GM18870 (cell line): Measurements from ENCODE around the gene CCL8.
"Not testable (repeated sequence)": the region's sequence is repeated elsewhere in the genome, so short reads cannot be mapped to it uniquely, and the experiment has no call there.

Experiments
- ATAC-seq: cut with Tn5 transposase; IDR thresholded peaks from one replicate; pipeline ENCODE4 v1.9.1; 2021; ENCODE audit warnings: moderate library complexity; ENCODE audit not compliant: unreplicated experiment

CCL8 gene

DNA sequence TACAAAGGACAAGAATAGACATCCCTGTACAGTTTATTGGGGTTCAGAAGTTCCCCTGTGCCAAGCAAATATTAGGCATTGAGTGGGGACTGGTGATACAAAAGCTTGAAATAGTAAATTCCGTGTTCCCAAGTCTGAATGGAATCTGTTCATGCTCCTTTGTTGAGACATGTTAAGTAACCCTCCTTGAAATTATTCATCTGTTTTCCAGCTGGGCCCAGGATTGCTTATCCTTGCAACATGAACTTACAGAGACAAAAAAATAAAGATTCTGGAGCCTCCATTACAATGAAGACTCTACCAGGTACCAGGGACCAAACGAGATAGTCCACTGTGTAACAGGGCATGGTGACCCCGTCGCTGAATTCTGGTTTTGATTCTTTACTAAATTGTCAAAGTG lies 6.1 kb upstream of the CCL8 start:
- ATAC-seq, result no peak

DNA sequence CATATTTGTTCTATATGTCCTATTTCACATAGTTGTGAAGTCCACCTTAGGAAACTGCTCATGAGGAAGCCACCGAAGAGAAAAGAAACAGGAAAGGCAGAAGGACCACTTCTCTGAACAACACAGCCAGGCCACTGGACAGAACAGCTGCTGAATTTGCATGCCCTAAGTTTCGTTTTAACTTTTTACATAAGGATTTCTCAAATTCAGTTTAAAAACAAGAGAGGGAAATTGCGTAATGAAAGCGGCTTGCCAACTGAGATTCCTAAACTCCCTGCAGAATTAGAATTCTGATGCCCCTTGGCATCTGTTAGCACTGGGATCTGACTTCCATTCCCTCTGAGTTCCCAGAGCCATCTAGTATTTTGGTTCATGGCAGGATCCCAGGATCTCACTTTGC lies 5.0 kb upstream of the CCL8 start:
- ATAC-seq, result no peak

DNA sequence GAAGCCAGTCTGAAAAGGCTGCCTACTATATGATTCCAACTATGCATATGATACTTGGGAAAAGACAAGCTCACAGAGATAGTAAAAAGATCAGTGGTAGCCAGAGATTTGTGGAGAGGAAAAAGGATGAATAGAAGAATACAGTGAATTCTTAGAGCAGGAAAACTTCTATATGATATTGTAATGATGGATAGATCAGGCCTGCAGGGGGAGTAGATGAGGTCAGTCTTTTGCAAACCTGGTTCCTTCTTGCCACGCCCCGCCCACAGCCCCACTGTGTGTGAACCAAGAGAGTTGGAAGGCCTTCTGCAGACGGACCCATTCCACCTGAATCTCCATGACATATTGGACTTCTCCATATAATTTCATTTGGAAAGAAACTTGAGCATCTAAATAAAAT lies 761 bp upstream of the CCL8 start:
- ATAC-seq, result no peak

DNA sequence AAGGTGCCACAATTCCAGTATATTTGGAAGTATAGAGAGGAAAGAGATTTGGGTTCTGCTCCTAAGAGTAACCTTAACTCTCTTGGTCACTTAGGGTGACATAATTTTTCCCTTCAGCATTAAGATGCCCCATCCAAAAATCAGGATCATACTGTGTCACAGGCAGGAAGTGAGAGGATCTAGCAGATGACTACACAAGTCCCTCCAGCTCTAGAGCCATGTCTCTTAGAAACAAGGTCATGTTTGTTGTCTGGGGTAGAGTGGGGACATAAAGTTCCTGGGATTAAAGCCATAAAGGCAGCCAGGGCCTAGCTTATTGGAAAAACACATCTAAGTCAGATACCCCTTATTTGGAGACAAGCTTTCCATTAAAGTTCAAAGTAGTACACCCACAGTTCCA lies 2.7 kb downstream of the CCL8 start:
- no peak for ATAC-seq

DNA sequence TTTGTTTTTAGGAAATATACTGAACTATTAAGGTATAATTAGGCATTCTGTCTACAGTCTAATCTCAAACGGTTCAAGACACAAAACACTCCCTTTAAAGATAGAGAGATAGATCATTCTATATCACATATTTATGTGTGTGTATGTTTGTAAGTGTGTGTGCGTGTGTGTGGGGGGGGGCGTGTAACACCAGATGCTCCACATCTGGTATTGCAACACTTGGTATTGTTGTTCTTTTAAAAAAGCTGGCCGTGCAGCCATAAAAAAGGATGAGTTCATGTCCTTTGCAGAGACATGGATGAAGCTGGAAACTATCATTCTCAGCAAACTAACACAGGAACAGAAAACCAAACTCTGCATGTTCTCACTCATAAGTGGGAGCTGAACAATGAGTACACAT lies 8.3 kb downstream of the CCL8 start:
- ATAC-seq, result not testable (repeated sequence)

DNA sequence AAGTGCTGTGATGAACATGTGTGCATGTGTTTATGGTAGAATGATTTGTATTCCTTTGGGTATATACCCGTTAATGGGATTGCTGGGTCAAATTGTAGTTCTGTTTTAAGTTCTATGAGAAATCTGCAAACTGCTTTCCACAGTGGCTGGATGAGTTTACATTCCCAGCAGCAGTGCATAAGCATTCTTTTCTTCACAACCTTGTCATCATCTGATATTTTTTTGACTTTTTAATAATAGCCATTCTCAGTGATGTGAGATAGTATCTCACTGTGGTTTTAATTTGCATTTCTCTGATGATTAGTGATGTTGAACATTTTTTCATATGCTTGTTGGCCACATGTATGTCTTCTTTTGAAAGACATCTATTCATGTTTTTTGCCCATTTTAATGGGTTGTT lies 18.5 kb downstream of the CCL8 start:
- no peak for ATAC-seq

DNA sequence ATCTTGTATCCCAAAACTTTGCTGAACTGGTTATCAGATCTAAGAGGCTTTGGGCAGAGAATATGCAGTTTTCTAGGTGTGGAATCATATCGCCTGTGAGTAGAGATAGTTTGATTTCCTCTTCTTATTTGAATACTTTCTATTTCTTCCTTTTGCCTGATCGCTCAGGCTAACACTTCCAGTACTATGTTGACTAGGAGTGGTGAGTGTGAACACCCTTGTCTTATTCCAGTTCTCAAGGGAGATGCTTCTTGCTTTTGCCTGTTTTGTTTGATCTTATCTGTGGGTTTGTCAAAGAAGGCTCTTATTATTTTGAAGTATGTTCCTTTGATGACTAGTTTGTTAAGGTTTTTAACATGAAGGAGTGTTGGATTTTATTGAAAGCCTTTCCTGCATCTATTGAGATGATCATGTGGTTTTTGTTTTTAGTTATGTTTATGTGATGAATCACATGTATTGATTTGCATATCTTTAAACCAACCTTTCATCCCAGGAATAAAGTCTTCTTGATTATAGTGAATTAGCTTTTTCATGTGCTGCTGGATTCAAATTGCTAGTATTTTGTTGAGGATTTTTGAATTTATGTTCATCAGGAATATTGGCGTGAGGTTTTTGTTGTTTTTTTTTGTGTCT lies 20.0 kb downstream of the CCL8 start:
- ATAC-seq, result no peak

DNA sequence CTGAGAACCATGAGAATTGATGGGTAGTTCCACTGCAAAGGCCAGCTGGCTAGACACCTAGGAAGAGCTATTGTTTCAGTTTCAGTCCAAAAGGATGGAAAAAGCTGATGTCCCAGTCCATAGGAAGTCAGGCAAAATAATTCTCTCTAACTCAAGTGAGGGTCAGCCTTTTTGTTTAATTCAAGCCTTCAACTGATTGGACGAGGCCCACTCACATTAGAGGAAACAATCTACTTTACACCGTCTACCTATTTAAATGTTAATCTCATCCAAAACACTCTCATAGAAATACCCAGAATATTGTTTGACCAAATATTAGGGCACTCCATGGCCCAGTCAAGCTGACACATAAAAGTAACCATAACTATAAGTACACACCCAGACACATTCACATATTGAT lies 22.7 kb downstream of the CCL8 start:
- ATAC-seq, result no peak

DNA sequence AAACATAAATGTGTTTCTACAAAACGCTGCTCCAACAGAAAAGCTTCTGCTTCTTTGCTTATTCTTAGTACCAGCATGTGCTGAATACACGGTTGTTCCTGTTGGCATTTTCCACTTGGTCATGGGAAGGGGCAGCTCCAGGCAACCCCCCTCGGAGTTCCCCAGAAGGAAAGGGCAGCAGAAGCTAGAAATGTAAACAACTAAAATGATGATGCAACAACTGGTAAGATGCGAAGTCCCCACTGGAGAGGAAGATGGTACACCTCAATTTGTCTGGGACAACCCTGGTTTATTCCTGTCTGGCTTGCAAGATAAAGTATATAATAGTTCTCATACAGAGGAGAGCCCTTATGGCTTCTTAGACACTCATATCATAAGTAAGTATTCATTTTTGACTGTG lies 27.8 kb downstream of the CCL8 start:
- ATAC-seq, result no peak

DNA sequence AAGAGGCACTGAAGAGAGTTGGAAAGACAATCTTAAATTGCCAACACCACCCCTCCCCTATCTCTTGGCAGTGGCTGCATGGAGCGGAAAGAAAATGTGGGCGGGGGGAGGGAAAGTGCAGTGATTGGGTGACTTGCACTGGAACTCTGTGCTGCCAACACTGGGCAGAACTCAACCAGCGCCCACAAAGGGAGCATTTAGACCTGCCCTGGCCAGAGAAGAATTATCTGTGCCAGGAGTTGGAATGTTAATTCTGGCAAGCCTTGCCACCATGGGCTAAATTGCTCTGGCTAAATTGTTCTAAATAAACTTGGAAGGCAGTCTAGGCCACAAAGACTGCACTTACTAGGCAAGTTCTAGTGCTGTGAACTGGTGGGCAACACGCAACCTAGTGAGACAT lies 30.5 kb downstream of the CCL8 start:
- ATAC-seq, result no peak

DNA sequence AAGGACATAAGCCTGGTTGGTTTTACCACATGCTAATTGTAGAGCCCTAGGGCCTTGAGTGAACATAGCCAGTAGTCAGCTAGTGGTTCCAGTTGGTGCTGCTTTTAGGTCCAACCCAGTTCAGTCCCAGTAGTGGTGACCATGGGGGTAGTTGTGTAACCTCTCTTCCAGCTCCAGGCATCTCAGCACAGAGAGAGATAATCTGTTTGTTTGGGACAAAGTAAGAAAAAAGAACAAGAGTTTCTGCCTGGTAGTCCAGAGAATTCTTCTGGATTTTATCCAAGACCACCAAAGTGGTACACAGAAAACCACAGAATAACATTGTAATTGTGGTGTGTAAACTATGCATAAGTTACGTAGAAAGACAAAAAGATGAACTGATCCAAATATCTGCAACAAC lies 31.9 kb downstream of the CCL8 start:
- ATAC-seq, result no peak

DNA sequence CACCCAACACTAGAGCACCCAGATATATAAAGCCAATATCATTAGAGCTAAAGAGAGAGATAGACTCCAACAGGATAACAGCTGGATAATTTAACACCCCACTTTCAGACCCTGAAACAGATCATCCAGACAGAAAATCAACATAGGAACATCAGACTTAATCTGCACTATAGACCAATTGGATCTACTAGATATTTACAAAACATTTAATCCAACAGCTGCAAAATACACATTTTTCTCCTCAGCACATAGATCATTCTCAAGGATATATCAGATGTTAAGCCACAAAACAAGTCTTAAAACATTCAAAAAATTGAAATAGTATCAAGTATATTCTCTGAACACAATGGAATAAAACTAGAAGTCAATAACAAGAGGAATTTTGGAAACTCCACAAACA lies 33.0 kb downstream of the CCL8 start:
- no peak for ATAC-seq

DNA sequence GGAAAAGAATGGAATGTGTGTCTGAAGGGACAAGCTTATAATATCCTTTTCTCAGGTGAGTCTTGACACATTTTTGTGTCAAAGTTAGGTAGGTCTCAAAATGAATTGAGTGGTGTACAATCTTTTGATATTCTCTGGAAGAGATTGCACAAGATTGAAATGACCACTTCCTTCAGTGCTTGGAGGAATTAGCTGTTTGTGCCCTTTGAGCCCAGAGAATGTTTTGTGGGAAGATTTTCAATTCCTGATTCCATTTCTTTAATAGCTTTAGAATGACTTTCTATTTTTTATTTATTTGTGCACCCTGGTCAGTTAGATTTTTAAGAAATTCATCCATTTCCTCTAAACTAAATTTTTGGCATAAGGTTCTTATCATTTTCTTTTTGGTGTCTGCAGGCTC lies 35.4 kb downstream of the CCL8 start:
- no peak for ATAC-seq

DNA sequence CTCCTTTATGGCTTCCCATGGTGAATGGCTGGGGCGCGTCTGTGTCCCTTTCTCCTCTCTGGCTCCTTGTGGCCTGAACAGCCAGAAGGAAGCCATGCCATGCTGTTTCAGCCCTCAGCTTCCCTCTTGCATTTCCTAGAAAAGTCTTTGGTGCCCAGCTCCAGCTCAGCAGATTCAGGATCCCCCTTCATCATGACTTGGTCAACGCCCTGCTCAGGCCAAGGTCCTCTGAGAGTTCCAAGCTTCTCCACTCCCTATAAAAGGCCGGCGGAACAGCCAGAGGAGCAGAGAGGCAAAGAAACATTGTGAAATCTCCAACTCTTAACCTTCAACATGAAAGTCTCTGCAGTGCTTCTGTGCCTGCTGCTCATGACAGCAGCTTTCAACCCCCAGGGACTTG lies 37.0 kb downstream of the CCL8 start, which contains the start of gene CCL13:
Gene CCL13 (plus strand): TSS at position 287 of the 400 bp plus-strand sequence. CDS start 47 bp downstream, at position 334.
- ATAC-seq, result no peak

DNA sequence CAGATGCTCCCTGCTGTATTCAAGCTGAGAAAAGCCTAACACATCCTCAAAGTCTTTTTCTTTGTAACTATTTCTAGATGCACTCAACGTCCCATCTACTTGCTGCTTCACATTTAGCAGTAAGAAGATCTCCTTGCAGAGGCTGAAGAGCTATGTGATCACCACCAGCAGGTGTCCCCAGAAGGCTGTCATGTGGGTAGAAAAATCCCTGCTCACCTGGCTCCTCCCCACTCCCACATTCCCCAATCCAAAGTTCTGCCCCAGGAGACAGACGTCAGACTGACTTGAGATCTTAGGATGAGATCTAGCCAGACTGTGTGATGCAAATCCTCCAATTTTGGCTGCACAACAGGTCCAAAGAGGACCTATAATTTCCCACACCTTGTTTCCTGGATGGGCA lies 38.2 kb downstream of the CCL8 start:
- ATAC-seq, result no peak

DNA sequence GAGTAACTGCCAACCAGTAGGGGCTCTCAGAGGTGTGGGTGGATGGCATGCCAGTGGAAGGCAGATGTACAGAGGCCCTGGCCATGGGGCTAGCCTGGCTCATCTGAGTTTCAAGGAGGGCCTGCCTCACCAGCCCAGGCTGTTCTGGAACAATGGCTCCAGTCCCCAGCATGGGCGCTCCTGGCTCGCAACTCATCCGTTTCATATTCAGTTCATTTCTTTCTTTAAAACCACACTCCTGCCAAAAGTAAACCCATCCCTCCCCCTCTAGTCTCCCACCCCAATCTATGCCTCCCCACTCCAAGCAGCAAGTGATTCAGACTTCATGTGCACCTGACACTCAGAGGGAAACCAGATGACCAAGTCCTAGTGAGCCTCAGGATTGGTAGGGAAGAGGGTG lies 39.4 kb downstream of the CCL8 start:
- ATAC-seq, result no peak

DNA sequence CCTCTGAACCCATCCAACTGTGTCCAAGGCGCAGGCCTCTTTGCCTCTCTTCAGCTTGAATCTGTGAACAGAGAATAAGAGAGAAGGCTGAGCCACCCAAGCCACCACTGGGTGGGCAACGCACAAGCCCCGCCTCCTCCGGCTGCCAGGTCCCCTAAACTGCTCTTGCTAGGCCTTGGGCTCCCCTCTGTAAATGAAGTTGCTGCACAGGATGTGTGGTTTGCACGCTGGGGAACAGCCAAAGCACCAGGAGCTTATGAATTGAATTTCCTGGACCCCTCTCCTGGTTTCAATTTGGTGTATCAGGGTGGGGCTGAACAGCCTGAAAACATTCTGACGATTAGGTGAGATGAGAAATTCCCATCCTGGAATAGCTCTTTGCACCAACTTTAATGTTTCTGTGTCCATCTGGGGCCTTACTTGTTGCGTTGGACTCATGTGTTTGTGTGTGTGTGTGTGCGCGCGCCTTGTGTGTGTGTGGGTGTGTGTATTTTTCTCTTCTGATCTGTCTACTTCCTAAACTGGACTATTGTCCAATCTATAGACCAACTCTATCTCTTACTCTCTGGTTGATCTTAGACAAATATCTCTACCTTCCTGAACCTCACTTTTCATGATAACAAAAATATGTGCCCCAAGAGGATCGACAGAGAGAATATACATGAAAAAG lies 41.5 kb downstream of the CCL8 start:
- no peak for ATAC-seq

DNA sequence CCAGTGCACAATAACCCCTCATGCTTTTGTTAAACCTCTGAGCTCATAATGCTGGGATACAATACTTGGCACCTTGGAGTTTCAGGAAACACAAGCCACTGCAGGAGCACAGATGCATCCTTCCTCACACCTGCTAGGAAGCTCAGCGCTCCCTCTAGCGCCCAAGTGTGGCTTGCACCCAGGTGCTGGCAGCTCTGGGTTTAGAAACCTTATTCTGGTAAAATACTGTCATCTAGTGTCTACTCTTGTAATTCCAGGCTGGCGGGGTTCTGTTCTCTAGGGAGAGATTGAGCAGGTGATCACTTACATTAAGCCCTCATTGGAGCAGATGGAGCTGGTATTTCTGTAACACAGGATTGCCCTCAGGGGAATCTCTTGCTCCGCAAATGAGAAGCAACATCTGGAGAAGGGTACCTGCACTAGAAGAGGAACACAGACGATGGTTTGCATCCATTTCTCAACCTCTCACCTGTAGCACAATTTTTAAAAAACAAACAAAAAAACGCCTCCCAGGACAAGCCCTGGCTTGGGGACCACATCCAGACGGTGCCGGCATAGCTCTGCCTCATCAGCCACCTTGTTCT lies 42.3 kb downstream of the CCL8 start:
- ATAC-seq, result no peak

DNA sequence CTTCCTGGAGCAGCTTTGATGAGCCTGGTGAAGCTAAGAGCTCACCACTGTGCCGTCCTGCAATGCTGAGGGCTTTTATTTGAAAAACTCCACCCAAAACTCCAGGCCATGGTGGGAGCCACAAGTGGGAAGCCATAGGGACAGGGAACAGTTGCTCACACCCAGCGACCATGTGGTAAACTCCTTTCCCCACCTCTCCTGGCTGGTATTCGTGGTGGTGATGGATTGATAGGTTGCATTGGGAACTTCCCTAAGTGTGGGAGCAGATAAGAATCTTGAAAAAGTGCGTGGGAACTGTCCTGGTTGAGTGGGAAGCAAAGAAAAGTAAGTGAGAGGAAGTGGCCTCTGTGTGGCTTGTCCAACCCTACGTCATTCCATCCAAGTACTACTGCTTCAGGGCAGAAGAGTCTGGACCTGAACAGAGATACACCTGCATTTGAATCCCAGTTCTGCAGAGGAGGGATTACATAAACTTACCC lies 44.0 kb downstream of the CCL8 start, which contains the start of gene CCL1:
Gene CCL1 (minus strand): TSS at position 51 of the 479 bp plus-strand sequence. CDS start 72 bp downstream, outside the sequence.
- no peak for ATAC-seq

DNA sequence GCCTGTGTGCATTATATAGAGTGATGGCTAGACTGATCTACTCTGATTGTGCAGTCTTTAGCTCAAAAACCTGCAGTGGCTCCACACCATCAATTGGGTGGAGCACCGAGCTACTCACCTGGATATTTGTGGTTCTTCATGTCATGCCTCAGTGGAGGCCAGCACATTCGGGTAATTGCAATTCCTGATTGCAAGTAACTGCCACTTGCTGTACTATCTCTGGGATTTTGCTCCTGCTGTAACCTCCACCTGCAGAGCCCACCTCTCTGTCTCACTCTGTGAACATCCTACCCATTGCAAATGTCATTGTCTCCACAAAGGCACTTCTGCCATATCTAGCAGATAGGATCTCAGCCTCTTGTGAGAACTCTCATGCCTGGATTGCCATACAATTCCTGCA lies 45.5 kb downstream of the CCL8 start:
- no peak for ATAC-seq

DNA sequence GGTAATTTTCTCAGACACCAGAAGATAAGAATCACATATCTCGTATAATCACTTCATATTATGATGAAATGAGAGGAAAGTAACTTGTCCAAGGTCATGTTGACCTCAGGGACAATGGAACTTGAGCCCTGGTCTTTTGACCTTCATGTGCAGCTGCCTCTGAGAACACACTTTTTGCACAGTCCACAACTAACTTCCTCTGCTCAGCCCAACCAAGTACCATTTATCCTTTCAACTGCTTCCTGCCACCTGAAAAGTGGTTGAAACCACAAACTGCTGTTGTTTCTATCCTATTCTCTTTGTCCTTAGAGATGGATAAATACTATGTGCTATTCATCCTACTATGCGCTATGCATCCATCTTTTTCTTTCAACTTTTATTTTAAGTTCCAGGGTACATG lies 46.1 kb downstream of the CCL8 start:
- no peak for ATAC-seq

DNA sequence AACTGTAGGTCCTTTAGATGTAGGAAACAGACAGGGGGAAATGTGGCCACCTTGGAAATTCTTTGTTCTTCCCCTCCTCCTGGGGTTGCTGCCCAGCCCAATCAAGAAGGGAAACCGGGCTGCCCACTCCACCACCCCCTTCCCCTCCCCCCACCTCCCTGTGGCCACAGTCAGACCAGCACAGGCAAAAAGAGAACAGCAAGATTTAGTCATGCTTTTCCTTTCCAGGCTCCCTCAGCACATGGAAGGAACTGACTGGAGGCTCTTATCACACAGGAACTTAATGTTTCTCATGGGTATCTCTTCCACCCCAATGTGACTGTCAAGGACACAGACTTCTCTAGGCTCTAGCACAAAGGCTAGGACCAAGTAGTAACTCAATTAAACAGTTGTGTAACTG lies 46.8 kb downstream of the CCL8 start:
- ATAC-seq, result no peak
